Osteoblast (primary cell): ENCODE data around the gene RNASE8. TPM values are rescaled to one million over a fixed set of nuclear protein-coding genes. Genes with fewer than 3 reads are reported as not detected.

ENCODE experiments used
- DNase-seq: peaks from one replicate; pipeline ENCODE4 v3.0.0; 2011; ENCODE audit warnings: low spot score, mixed read lengths; ENCODE audit not compliant: insufficient read length; ENCODE audit errors: missing footprints
- H2AFZ ChIP-seq: 2 replicates; pipeline ENCODE4 v1.6.0; 2011; ENCODE audit warnings: mild to moderate bottlenecking, low read length
- H3K27ac ChIP-seq: 2 replicates; pipeline ENCODE4 v1.5.1; 2011; ENCODE audit warnings: mild to moderate bottlenecking, low read depth, low read length, moderate library complexity
- H3K27me3 ChIP-seq: 2 replicates; pipeline ENCODE4 v1.6.0; 2012; ENCODE audit warnings: mild to moderate bottlenecking, control low read depth, inconsistent platforms, low read length, moderate library complexity; ENCODE audit not compliant: insufficient read depth
- H3K36me3 ChIP-seq: 2 replicates; pipeline ENCODE4 v1.5.1; 2011; ENCODE audit warnings: mild to moderate bottlenecking, low read length, control low read depth, moderate library complexity; ENCODE audit not compliant: insufficient read depth
- H3K4me1 ChIP-seq: 2 replicates; pipeline ENCODE4 v1.5.1; 2011; ENCODE audit warnings: mild to moderate bottlenecking, low read length, control low read depth, moderate library complexity; ENCODE audit not compliant: insufficient read depth
- H3K4me2 ChIP-seq: 2 replicates; pipeline ENCODE4 v1.6.0; 2011; ENCODE audit warnings: mild to moderate bottlenecking, low read length; ENCODE audit not compliant: insufficient read depth
- H3K4me3 ChIP-seq: fragments of 200-600 bp; sonication (generic); 3 replicates; pipeline ENCODE4 v1.5.1; 2012; ENCODE audit warnings: mild to moderate bottlenecking, low read length, inconsistent platforms; ENCODE audit not compliant: insufficient read depth
- H3K79me2 ChIP-seq: 2 replicates; pipeline ENCODE4 v1.6.0; 2012; ENCODE audit warnings: mild to moderate bottlenecking, low read length, control low read depth, inconsistent platforms; ENCODE audit not compliant: insufficient read depth
- H3K9me3 ChIP-seq: 2 replicates; pipeline ENCODE4 v1.5.1; 2011; ENCODE audit warnings: low read depth, low read length, control low read depth
- H4K20me1 ChIP-seq: 2 replicates; pipeline ENCODE4 v1.6.0; 2012; ENCODE audit warnings: mild to moderate bottlenecking, low read length, control low read depth; ENCODE audit not compliant: insufficient read depth
- total RNA-seq: library from RNA; depleted of rRNA; stranded (reverse); fragments of >200 nt; gene quantifications from 2 replicates; pipeline ENCODE4 v1.2.3, GENCODE V29; 2012
- TF ChIP-seq, protein P1 (sequence below): IDR thresholded peaks from 2 replicates; pipeline ENCODE4 v1.5.1; 2011; ENCODE audit warnings: mild to moderate bottlenecking, low read depth, low read length, moderate library complexity; ENCODE audit errors: extremely low read depth

Gene RNASE8
- total RNA-seq, 1 donor = not detected

DNA sequence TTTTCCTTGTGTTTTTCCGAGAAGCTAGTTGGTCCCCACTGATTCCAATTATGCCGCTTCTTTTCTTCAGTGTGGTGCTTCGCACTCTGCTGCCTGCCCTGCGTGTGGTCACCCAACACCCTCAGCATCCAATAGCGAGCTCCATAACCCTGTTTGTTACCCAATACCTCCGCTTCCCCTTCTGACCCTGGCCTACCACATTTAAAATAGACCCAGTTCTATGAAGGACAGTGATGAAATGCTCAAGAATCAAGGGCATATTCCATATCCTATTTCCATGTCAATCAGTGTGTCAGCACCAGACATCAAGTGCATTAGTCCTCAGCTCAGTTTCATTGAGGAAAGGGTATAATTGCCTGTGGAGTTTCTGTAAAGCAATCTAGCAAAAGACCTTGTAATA, 42.3 kb upstream of the RNASE8 start:
- Histone ChIP-seq H4K20me1 (no peaks in the 10 kb centered on the region), H3K4me1 (no peaks in the 10 kb centered on the region), H3K4me2 (no peak overlapping the region), H2AFZ (no peak overlapping the region), H3K4me3 (no peak overlapping the region), H3K9me3 (no peaks in the 10 kb centered on the region), H3K27ac (no peak overlapping the region), H3K36me3 (no peaks in the 10 kb centered on the region), H3K27me3 (peaks cover 21% of the 10 kb centered on the region), H3K79me2 (no peaks in the 10 kb centered on the region)
- TF ChIP-seq, protein P1, sequence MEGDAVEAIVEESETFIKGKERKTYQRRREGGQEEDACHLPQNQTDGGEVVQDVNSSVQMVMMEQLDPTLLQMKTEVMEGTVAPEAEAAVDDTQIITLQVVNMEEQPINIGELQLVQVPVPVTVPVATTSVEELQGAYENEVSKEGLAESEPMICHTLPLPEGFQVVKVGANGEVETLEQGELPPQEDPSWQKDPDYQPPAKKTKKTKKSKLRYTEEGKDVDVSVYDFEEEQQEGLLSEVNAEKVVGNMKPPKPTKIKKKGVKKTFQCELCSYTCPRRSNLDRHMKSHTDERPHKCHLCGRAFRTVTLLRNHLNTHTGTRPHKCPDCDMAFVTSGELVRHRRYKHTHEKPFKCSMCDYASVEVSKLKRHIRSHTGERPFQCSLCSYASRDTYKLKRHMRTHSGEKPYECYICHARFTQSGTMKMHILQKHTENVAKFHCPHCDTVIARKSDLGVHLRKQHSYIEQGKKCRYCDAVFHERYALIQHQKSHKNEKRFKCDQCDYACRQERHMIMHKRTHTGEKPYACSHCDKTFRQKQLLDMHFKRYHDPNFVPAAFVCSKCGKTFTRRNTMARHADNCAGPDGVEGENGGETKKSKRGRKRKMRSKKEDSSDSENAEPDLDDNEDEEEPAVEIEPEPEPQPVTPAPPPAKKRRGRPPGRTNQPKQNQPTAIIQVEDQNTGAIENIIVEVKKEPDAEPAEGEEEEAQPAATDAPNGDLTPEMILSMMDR = no peak
- no peak for DNase-seq

DNA sequence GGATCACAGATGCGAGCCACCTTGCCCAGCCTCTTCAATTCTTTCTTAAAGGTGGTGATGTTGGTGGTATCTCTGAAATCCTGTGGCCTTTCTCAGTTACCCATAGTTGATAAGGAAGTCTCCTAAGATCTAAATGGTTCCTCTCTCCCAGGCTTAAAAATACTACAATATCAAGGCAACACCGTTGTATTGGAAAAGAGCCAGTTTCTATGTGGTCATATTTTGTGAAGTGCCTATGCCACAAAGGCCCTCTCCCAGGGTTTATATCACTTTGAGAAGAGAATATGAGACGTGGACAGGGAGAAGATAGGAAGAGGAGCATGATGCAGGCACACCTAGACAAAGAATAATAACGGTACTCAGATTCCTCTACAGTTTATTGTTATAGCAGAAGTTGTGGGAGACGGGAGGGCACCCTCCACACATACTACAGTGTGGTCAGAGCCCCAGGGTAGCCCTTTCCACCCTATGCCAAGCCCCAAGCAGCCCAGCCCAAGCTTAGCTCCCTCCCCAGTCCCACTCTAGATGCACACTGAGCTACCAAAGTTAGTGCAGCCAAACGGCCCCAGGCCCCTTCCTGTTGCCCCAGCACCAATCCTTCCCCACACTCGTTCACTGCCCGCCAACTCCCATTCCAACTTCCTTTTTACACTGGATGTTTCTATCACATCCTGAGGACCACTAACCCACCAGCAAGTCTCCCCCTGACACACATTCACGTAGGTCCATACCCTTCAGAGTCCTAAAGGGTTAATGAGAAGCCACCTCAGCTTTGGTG, 41.0 kb upstream of the RNASE8 start:
- no peak overlapping the region for H3K4me2 ChIP-seq
- TF ChIP-seq, protein P1 = no peak

GRCh38 chr14:21017528-21018245, 39.9 kb upstream of the RNASE8 start:
- H4K20me1 ChIP-seq = no peaks in the 10 kb centered on the region
- peaks cover 33% of the 10 kb centered on the region for H3K27me3 ChIP-seq
- no peak overlapping the region for H3K27ac ChIP-seq
- no peaks in the 10 kb centered on the region for H3K9me3 ChIP-seq
- peak; percentile 54 for DNase-seq
- no peak overlapping the region for H2AFZ ChIP-seq
- H3K4me1 ChIP-seq = no peaks in the 10 kb centered on the region
- H3K36me3 ChIP-seq = no peaks in the 10 kb centered on the region
- H3K79me2 ChIP-seq = no peaks in the 10 kb centered on the region
- H3K4me2 ChIP-seq = no peak overlapping the region
- no peak overlapping the region for H3K4me3 ChIP-seq
- TF ChIP-seq, protein P1 = no peak

More for the DNA sequence above, 41.0 kb upstream of the RNASE8 start:
- DNase-seq = peak; percentile 41
- H3K4me3 ChIP-seq = no peak overlapping the region
- H3K9me3 ChIP-seq = no peaks in the 10 kb centered on the region
- H3K36me3 ChIP-seq = no peaks in the 10 kb centered on the region
- peaks cover 28% of the 10 kb centered on the region for H3K27me3 ChIP-seq
- H2AFZ ChIP-seq = no peak overlapping the region
- no peaks in the 10 kb centered on the region for H4K20me1 ChIP-seq
- H3K79me2 ChIP-seq = no peaks in the 10 kb centered on the region
- no peak overlapping the region for H3K27ac ChIP-seq
- H3K4me1 ChIP-seq = no peaks in the 10 kb centered on the region

GRCh38 chr14:21018286-21018685, 39.3 kb upstream of the RNASE8 start:
- no peaks in the 10 kb centered on the region for H3K4me1 ChIP-seq
- TF ChIP-seq, protein P1 = no peak
- peaks cover 36% of the 10 kb centered on the region for H3K27me3 ChIP-seq
- H3K36me3 ChIP-seq = no peaks in the 10 kb centered on the region
- no peaks in the 10 kb centered on the region for H4K20me1 ChIP-seq
- no peak overlapping the region for H3K4me3 ChIP-seq
- no peak overlapping the region for H3K4me2 ChIP-seq
- no peak for DNase-seq
- no peaks in the 10 kb centered on the region for H3K79me2 ChIP-seq
- no peak overlapping the region for H2AFZ ChIP-seq
- H3K9me3 ChIP-seq = no peaks in the 10 kb centered on the region
- H3K27ac ChIP-seq = no peak overlapping the region
